ENCODE data around the gene SBF2. TPM values are rescaled to one million over a fixed set of nuclear protein-coding genes. Genes with fewer than 3 reads are reported as not detected.
A peak's percentile ranks its signal among the peaks of the same experiment; 100 is the strongest.

Gene SBF2
- total RNA-seq, 1 donor from 2014 or later: 34.5 TPM

DNA sequence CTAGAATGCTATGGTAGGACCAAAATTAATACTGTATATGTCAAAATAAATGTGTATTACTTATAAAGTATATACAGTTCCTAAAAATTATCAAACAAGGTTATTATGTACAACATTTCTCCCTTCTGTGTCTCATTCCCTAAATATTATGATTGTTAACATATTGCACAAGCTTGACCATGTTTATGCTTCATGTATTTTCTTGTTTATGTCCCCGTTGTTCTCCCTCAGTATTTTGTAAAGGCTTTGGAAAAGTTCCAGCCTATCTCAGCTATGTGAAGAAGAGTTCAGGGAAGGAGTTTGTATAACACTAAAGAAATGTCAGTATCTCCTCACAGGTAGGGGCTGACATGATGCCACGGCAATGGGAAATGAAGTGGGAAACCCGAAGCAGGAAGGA, 30.5 kb upstream of the SBF2 start:
- Histone ChIP-seq H3K36me3 (no peaks in the 10 kb centered on the region), H3K4me3 (no peak overlapping the region), H3K27ac (peak overlapping the region; percentile 64 to 81), H3K27me3 (no peaks in the 10 kb centered on the region), H3K9me3 (no peaks in the 10 kb centered on the region), H3K4me1 (peaks cover 12 to 62% of the 10 kb centered on the region in 2 donors)
- intact Hi-C loops (cut with DNase I): no loop called here
- no peak for TF ChIP-seq CTCF (IDR thresholded peaks at IDR 0.05)
- DNase-seq (ENCODE audit: low spot score in 2 of 2): no peak

GRCh38 chr11:10323793-10324170, 29.8 kb upstream of the SBF2 start:
- no peak for TF ChIP-seq CTCF (IDR thresholded peaks at IDR 0.05)
- H3K4me3 ChIP-seq: no peak overlapping the region
- peak overlapping the region; percentile 4 to 86 for H3K27ac ChIP-seq
- intact Hi-C loops (cut with DNase I): loop anchor here (2.0 kb wide), 1 partner anchor 565 kb away; no protein-coding TSS in a partner anchor
- no peaks in the 10 kb centered on the region for H3K9me3 ChIP-seq
- peaks cover 12 to 60% of the 10 kb centered on the region in 2 donors for H3K4me1 ChIP-seq
- no peaks in the 10 kb centered on the region for H3K36me3 ChIP-seq
- DNase-seq (ENCODE audit: low spot score in 2 of 2): no peak
- no peaks in the 10 kb centered on the region for H3K27me3 ChIP-seq

- no peaks in the 10 kb centered on the region for H3K9me3 ChIP-seq
- H3K36me3 ChIP-seq: no peaks in the 10 kb centered on the region
- intact Hi-C loops (cut with DNase I): loop anchor here (1.0 to 2.0 kb wide), 2 partner anchors 15 to 564 kb away; no protein-coding TSS in a partner anchor
- peak in 1 of 2 donors; percentile 88 for DNase-seq (ENCODE audit: low spot score in 2 of 2)
- TF ChIP-seq CTCF (IDR thresholded peaks at IDR 0.05): peak; percentile 42 to 57 (median 56)
- no peaks in the 10 kb centered on the region for H3K27me3 ChIP-seq
- peak overlapping the region; percentile 79 to 86 for H3K27ac ChIP-seq
- H3K4me3 ChIP-seq: peak overlapping the region in 1 of 2 donors; percentile 33
- H3K4me1 ChIP-seq: peaks cover 10 to 55% of the 10 kb centered on the region in 2 donors
Measured at GRCh38 chr11:10322830-10323792, 29.1 kb upstream of the SBF2 start.

- no peak for DNase-seq (ENCODE audit: low spot score in 2 of 2)
- peaks cover 10 to 54% of the 10 kb centered on the region in 2 donors for H3K4me1 ChIP-seq
- no peaks in the 10 kb centered on the region for H3K9me3 ChIP-seq
- TF ChIP-seq CTCF (IDR thresholded peaks at IDR 0.05): no peak
- intact Hi-C loops (cut with DNase I): loop anchor here (1.0 to 2.0 kb wide), 2 partner anchors 14 to 564 kb away; no protein-coding TSS in a partner anchor
- no peaks in the 10 kb centered on the region for H3K27me3 ChIP-seq
- H3K27ac ChIP-seq: peak overlapping the region; percentile 79 to 86
- H3K36me3 ChIP-seq: no peaks in the 10 kb centered on the region
- peak overlapping the region in 1 of 2 donors; percentile 33 for H3K4me3 ChIP-seq
Measured at GRCh38 chr11:10322401-10322800, 28.4 kb upstream of the SBF2 start.

GRCh38 chr11:10320736-10321465, 26.9 kb upstream of the SBF2 start:
- Histone ChIP-seq H3K36me3 (no peaks in the 10 kb centered on the region), H3K4me1 (peaks cover 14 to 46% of the 10 kb centered on the region in 2 donors), H3K4me3 (no peak overlapping the region), H3K27ac (peak overlapping the region; percentile 5 to 79), H3K9me3 (no peaks in the 10 kb centered on the region), H3K27me3 (no peaks in the 10 kb centered on the region)
- intact Hi-C loops (cut with DNase I): no loop called here
- no peak for DNase-seq (ENCODE audit: low spot score in 2 of 2)
- no peak for TF ChIP-seq CTCF (IDR thresholded peaks at IDR 0.05)
